ENCODE results near the gene TSSK2. TPM values are rescaled to one million over a fixed set of nuclear protein-coding genes. Genes with fewer than 3 reads are reported as not detected.
A peak's percentile ranks its signal among the peaks of the same experiment; 100 is the strongest.

Gene TSSK2
- total and polyA plus RNA-seq, 2 experiments from 2014 or later: not detected

DNA sequence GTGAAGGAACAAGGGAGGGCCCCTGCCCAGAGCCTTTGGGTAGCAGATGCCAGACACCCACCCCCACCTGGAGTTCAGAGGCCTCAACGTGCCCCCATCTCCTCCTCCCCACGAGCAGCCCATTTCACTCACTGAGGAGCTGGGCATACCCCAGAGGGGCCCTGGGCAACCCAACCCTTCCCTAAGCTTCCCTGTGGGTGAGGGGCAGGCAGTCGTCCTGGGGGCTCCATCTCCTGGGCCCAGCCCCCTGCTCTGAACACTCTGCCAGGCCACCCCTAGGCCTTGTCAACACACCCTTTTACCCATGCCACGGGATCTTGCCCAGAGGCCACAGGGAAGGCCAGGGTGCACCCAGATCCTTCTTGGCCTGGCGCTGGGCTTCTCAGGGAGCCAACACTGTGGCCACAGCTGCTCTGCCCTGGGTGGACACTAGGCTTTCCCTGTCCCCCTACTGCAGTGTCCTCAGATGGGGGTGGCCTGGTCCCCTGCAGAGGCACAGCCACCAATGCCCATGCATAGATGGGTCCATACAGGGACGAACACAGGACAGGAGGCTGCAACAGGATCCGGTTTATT, 44.0 kb downstream of the TSSK2 start:
- Histone ChIP-seq H3K9me2 (replicated peaks; ENCODE audit: insufficient read depth) (no peaks in the 10 kb centered on the region), H3K4me3 (no peak overlapping the region), H4K20me1 (ENCODE audit: insufficient read depth, poor library complexity, severe bottlenecking) (peaks cover 22% of the 10 kb centered on the region), H3K4me1 (ENCODE audit: insufficient read depth) (peaks cover 42% of the 10 kb centered on the region), H3K4me2 (no peak overlapping the region), H3K79me2 (peaks cover 55% of the 10 kb centered on the region), H3K9me3 (ENCODE audit: low read depth) (no peaks in the 10 kb centered on the region), H3K27ac (peak overlapping the region; percentile 46), H2AFZ (no peak overlapping the region), H3K36me3 (replicated peaks; ENCODE audit: insufficient read depth, low read depth) (no peaks in the 10 kb centered on the region), H3K27me3 (no peaks in the 10 kb centered on the region)
- DNase-seq (ENCODE audit: low spot score): peak; percentile 3
- TF ChIP-seq CTCF (IDR thresholded peaks at IDR 0.05; ENCODE audit: poor library complexity): no peak
- TF ChIP-seq EZH2phosphoT487 (IDR thresholded peaks at IDR 0.05; ENCODE audit: low read depth, severe bottlenecking, unreplicated experiment): no peak
- TF ChIP-seq EZH2 (IDR thresholded peaks at IDR 0.05; ENCODE audit: borderline replicate concordance): no peak
- 88% methylated on average over 7 of the region's 7 CpGs for WGBS (ENCODE audit: low lambda C conversion rate, missing lambda C conversion rate)

DNA sequence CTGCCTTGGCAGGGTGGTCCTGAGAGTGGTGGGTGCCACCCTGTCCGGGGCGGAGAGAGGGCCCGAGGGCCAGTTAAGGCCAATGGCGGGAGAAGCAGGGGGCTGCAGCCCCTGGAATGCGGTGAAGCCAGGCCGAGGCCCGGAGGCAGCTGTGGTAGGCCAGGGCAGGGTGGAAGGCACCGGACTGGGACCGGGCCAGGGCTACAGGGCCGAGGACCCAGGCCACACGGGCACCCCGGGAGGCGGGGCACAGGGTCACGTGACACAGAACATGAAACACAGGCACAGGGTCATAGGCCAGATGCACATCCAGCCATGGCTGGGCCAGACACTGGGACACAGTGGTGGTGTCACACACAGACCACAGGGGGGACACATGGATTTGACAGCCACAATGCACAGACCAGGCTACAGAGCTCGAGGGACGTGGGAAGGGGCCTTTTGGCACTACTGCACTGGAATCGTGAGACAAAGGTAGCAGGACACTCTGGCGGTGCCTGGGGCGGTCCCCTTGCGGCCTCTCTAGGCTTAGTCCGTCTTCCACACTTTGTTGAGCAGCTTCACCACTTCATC, 44.6 kb downstream of the TSSK2 start:
- no peak overlapping the region for H3K27ac ChIP-seq
- 89% methylated on average over 21 of the region's 21 CpGs for WGBS (ENCODE audit: low lambda C conversion rate, missing lambda C conversion rate)
- no peaks in the 10 kb centered on the region for H3K9me3 ChIP-seq (ENCODE audit: low read depth)
- no peaks in the 10 kb centered on the region for H3K36me3 ChIP-seq (replicated peaks; ENCODE audit: insufficient read depth, low read depth)
- peaks cover 39% of the 10 kb centered on the region for H3K4me1 ChIP-seq (ENCODE audit: insufficient read depth)
- DNase-seq (ENCODE audit: low spot score): no peak
- TF ChIP-seq CTCF (IDR thresholded peaks at IDR 0.05; ENCODE audit: poor library complexity) (no peak), EZH2phosphoT487 (IDR thresholded peaks at IDR 0.05; ENCODE audit: low read depth, severe bottlenecking, unreplicated experiment) (no peak), EZH2 (IDR thresholded peaks at IDR 0.05; ENCODE audit: borderline replicate concordance) (no peak)
- no peak overlapping the region for H3K4me2 ChIP-seq
- no peak overlapping the region for H2AFZ ChIP-seq
- H3K27me3 ChIP-seq: no peaks in the 10 kb centered on the region
- peaks cover 53% of the 10 kb centered on the region for H3K79me2 ChIP-seq
- peaks cover 22% of the 10 kb centered on the region for H4K20me1 ChIP-seq (ENCODE audit: insufficient read depth, poor library complexity, severe bottlenecking)
- H3K9me2 ChIP-seq (replicated peaks; ENCODE audit: insufficient read depth): no peaks in the 10 kb centered on the region
- H3K4me3 ChIP-seq: no peak overlapping the region

GRCh38 chr22:19176175-19176643, 45.1 kb downstream of the TSSK2 start:
- Histone ChIP-seq H2AFZ (no peak overlapping the region), H3K36me3 (replicated peaks; ENCODE audit: insufficient read depth, low read depth) (no peaks in the 10 kb centered on the region), H4K20me1 (ENCODE audit: insufficient read depth, poor library complexity, severe bottlenecking) (peaks cover 22% of the 10 kb centered on the region), H3K9me3 (ENCODE audit: low read depth) (no peaks in the 10 kb centered on the region), H3K9me2 (replicated peaks; ENCODE audit: insufficient read depth) (no peaks in the 10 kb centered on the region), H3K27me3 (no peaks in the 10 kb centered on the region), H3K4me2 (peak overlapping the region; percentile 99), H3K79me2 (peaks cover 51% of the 10 kb centered on the region), H3K4me3 (no peak overlapping the region), H3K27ac (no peak overlapping the region), H3K4me1 (ENCODE audit: insufficient read depth) (peaks cover 36% of the 10 kb centered on the region)
- TF ChIP-seq CTCF (IDR thresholded peaks at IDR 0.05; ENCODE audit: poor library complexity): no peak
- no peak for TF ChIP-seq EZH2phosphoT487 (IDR thresholded peaks at IDR 0.05; ENCODE audit: low read depth, severe bottlenecking, unreplicated experiment)
- no peak for TF ChIP-seq EZH2 (IDR thresholded peaks at IDR 0.05; ENCODE audit: borderline replicate concordance)
- WGBS (ENCODE audit: low lambda C conversion rate, missing lambda C conversion rate): 76% methylated on average over 12 of the region's 12 CpGs
- DNase-seq (ENCODE audit: low spot score): peak; percentile 4

All from hepatocyte (in vitro differentiated cells).